ENCODE measurements around the gene RFC1.

DNA sequence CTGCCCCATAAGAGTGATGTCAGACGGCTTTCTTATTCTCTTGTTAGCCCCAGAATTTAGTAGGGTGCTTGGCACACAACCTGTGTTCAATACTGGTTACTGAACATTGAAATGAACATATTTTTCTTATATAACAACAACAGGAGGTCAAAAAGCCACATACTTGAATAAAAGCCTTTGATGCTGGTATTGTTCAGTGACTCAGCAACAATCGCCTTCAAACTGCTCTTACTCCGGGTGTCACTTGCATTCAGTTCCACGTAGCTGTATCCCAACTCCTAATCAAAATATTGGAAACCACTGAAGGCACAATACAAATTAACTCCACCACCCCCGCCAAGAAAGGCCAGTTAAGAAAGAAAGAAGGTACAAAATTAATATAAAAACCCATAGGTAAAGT, 61.5 kb downstream of the RFC1 start:
- TF ChIP-seq, protein P1, sequence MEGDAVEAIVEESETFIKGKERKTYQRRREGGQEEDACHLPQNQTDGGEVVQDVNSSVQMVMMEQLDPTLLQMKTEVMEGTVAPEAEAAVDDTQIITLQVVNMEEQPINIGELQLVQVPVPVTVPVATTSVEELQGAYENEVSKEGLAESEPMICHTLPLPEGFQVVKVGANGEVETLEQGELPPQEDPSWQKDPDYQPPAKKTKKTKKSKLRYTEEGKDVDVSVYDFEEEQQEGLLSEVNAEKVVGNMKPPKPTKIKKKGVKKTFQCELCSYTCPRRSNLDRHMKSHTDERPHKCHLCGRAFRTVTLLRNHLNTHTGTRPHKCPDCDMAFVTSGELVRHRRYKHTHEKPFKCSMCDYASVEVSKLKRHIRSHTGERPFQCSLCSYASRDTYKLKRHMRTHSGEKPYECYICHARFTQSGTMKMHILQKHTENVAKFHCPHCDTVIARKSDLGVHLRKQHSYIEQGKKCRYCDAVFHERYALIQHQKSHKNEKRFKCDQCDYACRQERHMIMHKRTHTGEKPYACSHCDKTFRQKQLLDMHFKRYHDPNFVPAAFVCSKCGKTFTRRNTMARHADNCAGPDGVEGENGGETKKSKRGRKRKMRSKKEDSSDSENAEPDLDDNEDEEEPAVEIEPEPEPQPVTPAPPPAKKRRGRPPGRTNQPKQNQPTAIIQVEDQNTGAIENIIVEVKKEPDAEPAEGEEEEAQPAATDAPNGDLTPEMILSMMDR (IDR thresholded peaks at IDR 0.05), result no peak
- TF ChIP-seq POLR2A (IDR thresholded peaks at IDR 0.05), result no peak
